Right lobe of liver (tissue), 6 donors: ENCODE results near the gene PPARA. TPM values are rescaled to one million over a fixed set of nuclear protein-coding genes. Genes with fewer than 3 reads are reported as not detected.
A peak's percentile ranks its signal among the peaks of the same experiment; 100 is the strongest.

Experiments
- ATAC-seq, 4 donors: fragments of 200-7000 bp; cut with Tn5 transposase; one replicate each; pipeline ENCODE4 v1.9.1; 2020; ENCODE audit warnings: mild to moderate bottlenecking in 4 of 4, moderate library complexity in 4 of 4
- DNase-seq, 3 donors: peaks; one replicate each; pipeline ENCODE4 v3.0.0-alpha.2; 2020
- H3K27ac ChIP-seq, 3 donors: fragments of 200-600 bp; one replicate each; pipeline ENCODE4 v1.8.0; 2022
- H3K27me3 ChIP-seq, 2 donors: fragments of 200-600 bp; one replicate each; pipeline ENCODE4 v1.8.0; 2022
- H3K36me3 ChIP-seq, 4 donors: fragments of 200-600 bp; sonication (generic) in 1 of 4; one replicate each; pipeline versions ENCODE4 v1.5.1 to v1.8.0; 2017 to 2022; ENCODE audit warnings: control low read depth in 1 of 4
- H3K4me1 ChIP-seq, 4 donors: fragments of 200-600 bp; sonication (generic) in 1 of 4; one replicate each; pipeline versions ENCODE4 v1.5.1 to v1.8.0; 2017 to 2022; ENCODE audit warnings: control low read depth in 1 of 4
- H3K4me3 ChIP-seq, 3 donors: fragments of 200-600 bp; one replicate each; pipeline ENCODE4 v1.8.0; 2022
- H3K9me3 ChIP-seq, 4 donors: fragments of 200-600 bp; sonication (generic) in 1 of 4; one replicate each; pipeline versions ENCODE4 v1.5.1 to v1.8.0; 2017 to 2022; ENCODE audit warnings: control low read depth in 1 of 4
- POLR2A ChIP-seq: fragments of 450-650 bp; IDR thresholded peaks from one replicate; pipeline ENCODE4 v1.6.1; 2017; ENCODE audit warnings: antibody characterized with exemption, mild to moderate bottlenecking
- WGBS: methylation state at CpG from one replicate; pipeline ENCODE4 v1.1.6; 2018; ENCODE audit warnings: low coverage, low lambda C conversion rate; ENCODE audit not compliant: insufficient coverage; ENCODE audit errors: missing lambda C conversion rate; 5-methylcytosine and 5-hydroxymethylcytosine counted together
- intact Hi-C, 2 donors: fragments of 100-400 bp; cut with DNase I; formaldehyde crosslinking; loops; one replicate each; pipeline versions ENCODE4 v1.11.2 to v1.14.1; 2022
- total RNA-seq, 6 experiments: library from RNA; depleted of rRNA in 2 of 6; stranded (reverse); fragments of >200 nt in 2 of 6; fragmentation: NEBNext Ultra II Directional in 3 of 6; extraction: Animal tissue kit (Norgen Biotek cat#: 25700) in 3 of 6; gene quantifications; one replicate each; pipeline versions ENCODE4 v1.1.0 to v1.2.4, GENCODE V29; 2016 to 2023
- TF ChIP-seq, protein P1 (sequence below), 4 donors: fragments of 200-600 bp in 3 of 4; fragments of 450-650 bp in 1 of 4; IDR thresholded peaks; one replicate each; pipeline versions ENCODE4 v1.5.1 to v1.8.0; 2016 to 2022; ENCODE audit warnings: antibody characterized with exemption in 4 of 4, mild to moderate bottlenecking in 2 of 4
- donor health status: DM: no; HTN: yes; CAD: no.
- donor health status: DM: no; HTN: no; CAD: no.
- donor health status: DM: no; HTN: no; CAD: no.
- donor health status: DM: no; HTN: yes; CAD: no.
- donor health status: DM: no; HTN: yes; CAD: no.

The PPARA gene
- total RNA-seq, 6 experiments from 2014 or later: 64.4 to 152 (median 95.1) TPM

DNA sequence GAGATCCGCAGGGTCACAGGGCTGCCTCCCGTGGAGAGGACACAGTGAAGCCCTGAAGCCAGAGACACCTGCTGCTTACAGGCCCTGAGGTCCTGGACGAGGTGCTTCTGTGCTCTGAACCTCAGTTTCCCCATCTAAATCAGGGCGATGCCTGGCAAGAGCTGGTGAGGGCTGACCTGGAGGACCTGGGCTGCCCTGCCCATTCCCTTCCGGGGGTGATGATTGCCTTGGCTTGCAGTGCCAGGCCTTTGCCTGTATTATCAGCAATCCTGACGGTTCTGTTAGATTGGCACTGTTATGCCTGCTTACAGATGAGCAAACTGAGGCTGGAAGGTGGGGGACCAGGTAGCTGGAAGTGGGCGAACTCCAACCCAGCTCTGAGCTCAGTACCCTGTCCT, 138.5 kb downstream of the PPARA start:
- intact Hi-C loops: loop anchor here in 1 of 2 donors (10.0 kb wide), 1 partner anchor 54 kb away; no protein-coding TSS in a partner anchor
- Histone ChIP-seq H3K27ac (peak overlapping the region in 2 of 3 donors; percentile 37 to 38), H3K4me3 (no peak overlapping the region), H3K4me1 (no peaks in the 10 kb centered on the region), H3K9me3 (no peaks in the 10 kb centered on the region), H3K27me3 (no peaks in the 10 kb centered on the region), H3K36me3 (peaks cover 6 to 98% (median 60%) of the 10 kb centered on the region in 4 donors)
- DNase-seq (no peak), ATAC-seq (no peak)
- TF ChIP-seq, protein P1, sequence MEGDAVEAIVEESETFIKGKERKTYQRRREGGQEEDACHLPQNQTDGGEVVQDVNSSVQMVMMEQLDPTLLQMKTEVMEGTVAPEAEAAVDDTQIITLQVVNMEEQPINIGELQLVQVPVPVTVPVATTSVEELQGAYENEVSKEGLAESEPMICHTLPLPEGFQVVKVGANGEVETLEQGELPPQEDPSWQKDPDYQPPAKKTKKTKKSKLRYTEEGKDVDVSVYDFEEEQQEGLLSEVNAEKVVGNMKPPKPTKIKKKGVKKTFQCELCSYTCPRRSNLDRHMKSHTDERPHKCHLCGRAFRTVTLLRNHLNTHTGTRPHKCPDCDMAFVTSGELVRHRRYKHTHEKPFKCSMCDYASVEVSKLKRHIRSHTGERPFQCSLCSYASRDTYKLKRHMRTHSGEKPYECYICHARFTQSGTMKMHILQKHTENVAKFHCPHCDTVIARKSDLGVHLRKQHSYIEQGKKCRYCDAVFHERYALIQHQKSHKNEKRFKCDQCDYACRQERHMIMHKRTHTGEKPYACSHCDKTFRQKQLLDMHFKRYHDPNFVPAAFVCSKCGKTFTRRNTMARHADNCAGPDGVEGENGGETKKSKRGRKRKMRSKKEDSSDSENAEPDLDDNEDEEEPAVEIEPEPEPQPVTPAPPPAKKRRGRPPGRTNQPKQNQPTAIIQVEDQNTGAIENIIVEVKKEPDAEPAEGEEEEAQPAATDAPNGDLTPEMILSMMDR (IDR thresholded peaks at IDR 0.05): no peak
- WGBS: no CpG with 5 or more reads among the region's 7 CpGs

DNA sequence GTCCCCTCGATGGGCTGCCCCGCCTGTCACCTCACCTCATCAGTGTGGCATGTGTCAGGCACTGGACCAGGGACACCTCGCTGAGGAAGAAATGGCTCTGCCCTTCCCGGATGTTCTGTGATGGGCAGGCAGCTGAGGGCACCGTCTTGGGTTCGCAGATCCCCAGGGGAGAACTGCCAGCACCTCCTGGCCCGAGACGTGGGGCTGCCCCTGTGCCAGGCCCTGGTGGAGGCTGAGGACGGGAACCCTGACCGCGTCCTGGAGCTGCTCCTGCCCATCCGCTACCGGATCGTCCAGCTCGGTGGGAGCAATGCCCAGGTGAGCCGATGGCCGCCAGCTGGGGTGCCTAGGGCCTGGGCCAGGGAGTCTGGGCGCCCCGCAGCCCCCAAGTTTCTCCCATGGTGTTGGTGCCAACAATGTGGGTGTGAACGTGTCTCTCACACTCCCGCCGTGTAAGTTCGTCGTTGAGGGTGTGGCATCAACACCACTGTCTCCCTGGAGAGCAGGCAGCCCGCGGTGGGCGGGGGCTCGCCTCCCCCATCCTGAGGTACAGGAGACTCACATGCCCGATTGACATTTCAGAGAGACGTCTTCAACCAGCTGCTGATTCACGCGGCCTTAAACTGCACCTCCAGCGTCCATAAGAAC, 139.0 kb downstream of the PPARA start:
- intact Hi-C loops: loop anchor here in 1 of 2 donors (10.0 kb wide), 1 partner anchor 55 kb away; no protein-coding TSS in a partner anchor
- DNase-seq (peak in 1 of 3 donors; percentile 22), ATAC-seq (peak in 1 of 4 donors; percentile 1)
- WGBS: no CpG with 5 or more reads among the region's 33 CpGs
- no peak overlapping the region for H3K27ac ChIP-seq
- H3K9me3 ChIP-seq: no peaks in the 10 kb centered on the region
- no peaks in the 10 kb centered on the region for H3K27me3 ChIP-seq
- peaks cover 1 to 95% (median 56%) of the 10 kb centered on the region in 4 donors for H3K36me3 ChIP-seq
- no peak overlapping the region for H3K4me3 ChIP-seq
- no peaks in the 10 kb centered on the region for H3K4me1 ChIP-seq
- TF ChIP-seq POLR2A: no peak
- TF ChIP-seq, protein P1 (IDR thresholded peaks at IDR 0.05): no peak

DNA sequence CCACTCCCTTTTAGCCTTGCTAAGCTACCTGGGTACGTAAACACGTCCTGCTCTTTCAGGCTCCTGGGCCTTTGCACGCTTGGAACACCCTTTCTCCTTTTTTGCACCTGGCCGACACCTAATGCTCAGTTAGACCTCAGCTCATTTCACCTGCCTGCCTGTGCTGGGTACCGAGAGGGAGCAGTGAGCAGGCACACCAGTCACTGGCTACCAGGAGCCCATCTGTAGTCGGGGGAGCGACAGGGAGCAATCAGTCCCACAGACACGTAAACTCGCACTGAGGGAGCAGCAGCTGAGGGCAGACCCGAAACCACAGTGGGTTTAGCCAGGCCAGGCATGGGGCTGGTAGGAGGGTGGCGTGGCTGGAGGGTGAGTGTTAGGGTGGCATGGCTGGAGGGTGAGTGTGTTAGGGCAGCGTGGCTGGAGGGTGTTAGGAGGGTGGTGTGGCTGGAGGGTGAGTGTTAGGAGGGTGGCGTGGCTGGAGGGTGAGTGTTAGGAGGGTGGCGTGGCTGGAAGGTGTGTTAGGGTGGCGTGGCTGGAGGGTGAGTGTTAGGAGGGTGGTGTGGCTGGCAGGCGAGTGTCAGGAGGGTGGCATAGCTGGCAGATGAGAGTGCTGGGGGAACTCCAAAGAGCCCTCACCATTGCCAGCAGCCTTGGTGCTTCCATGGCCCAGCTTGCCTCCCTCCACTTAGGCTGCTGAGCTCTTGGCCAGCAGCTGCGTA, 140.0 kb downstream of the PPARA start:
- Histone ChIP-seq H3K27ac (no peak overlapping the region), H3K4me3 (no peak overlapping the region)

DNA sequence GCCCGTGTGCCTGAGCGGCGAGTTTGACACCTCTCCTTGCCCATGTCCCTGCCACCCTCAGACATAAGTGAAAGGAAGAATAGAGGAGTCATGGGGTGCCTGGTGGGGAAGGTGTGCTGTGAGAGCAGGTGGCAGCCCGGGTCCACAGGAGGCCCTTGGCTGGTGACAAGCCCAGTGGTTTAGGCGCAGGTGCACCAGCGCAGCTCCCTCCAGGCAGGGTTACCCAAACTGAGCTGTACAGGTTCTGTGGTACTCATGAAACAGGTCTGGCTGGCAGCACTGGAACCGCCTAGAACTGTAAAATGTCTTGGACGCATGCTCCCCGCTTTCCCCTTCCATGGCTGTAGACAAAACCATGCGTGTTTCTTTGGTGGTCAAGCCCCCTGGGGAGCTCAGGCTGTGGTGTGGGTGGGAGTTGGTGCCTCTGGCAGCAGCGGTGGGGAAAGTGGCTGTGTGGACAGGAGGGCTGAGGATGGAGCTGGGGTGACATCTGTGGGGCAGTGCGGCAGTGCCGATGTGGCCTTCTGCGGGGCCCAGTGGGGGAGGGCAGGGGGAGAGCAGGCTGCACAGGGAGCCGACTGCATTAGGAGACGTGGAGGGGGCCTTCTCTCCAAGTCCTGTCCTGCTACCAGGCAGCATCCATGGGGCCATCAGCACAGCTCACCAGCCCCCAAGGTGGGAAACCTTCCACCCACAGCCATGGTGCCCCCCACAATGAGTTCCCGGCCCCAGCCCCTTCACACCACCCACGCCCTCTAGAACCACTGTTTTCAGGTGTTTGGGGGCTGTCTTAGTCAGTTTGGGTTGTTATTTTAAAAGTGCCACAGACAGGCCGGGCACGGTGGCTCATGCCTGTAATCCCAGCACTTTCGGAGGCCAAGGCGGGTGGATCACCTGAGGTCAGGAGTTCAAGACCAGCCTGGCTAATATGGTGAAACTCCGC, 140.8 kb downstream of the PPARA start:
- ATAC-seq (no peak), DNase-seq (no peak)
- Histone ChIP-seq H3K27ac (no peak overlapping the region), H3K9me3 (no peaks in the 10 kb centered on the region), H3K27me3 (no peaks in the 10 kb centered on the region), H3K36me3 (peaks cover 0 to 78% (median 44%) of the 10 kb centered on the region in 4 donors), H3K4me3 (no peak overlapping the region), H3K4me1 (no peaks in the 10 kb centered on the region)
- WGBS: 87% methylated on average over 6 of the region's 23 CpGs
- intact Hi-C loops: no loop called here
- TF ChIP-seq, protein P1 (IDR thresholded peaks at IDR 0.05): no peak
- no peak for TF ChIP-seq POLR2A

More for the DNA sequence above, 140.0 kb downstream of the PPARA start:
- Histone ChIP-seq H3K4me1 (no peaks in the 10 kb centered on the region), H3K27me3 (no peaks in the 10 kb centered on the region), H3K9me3 (no peaks in the 10 kb centered on the region), H3K36me3 (peaks cover 0 to 86% (median 48%) of the 10 kb centered on the region in 4 donors)
- TF ChIP-seq, protein P1 (IDR thresholded peaks at IDR 0.05): no peak
- no peak for TF ChIP-seq POLR2A
- 81% methylated on average over 11 of the region's 17 CpGs for WGBS
- no peak for DNase-seq
- ATAC-seq: no peak
- intact Hi-C loops: no loop called here
